Measurements from ENCODE around the gene P2RY8. TPM values are rescaled to one million over a fixed set of nuclear protein-coding genes. Genes with fewer than 3 reads are reported as not detected.
"Not testable (repeated sequence)": the region's sequence is repeated elsewhere in the genome, so short reads cannot be mapped to it uniquely, and the experiment has no call there.

The P2RY8 gene
- total RNA-seq, 1 experiment from 2014 or later: not detected

- no TSS peak for BruUV-seq (replicated peaks)
- Histone ChIP-seq H3K27ac (ENCODE audit: low read depth, low read length, poor library complexity, severe bottlenecking) (no peak overlapping the region), H3K4me1 (ENCODE audit: insufficient read depth, low read length, poor library complexity, severe bottlenecking) (no peaks in the 10 kb centered on the region), H3K4me3 (ENCODE audit: low read depth, low read length, poor library complexity, severe bottlenecking) (no peak overlapping the region), H3K9me3 (ENCODE audit: low read depth, low read length, poor library complexity, severe bottlenecking) (no peaks in the 10 kb centered on the region), H3K27me3 (replicated peaks; ENCODE audit: insufficient read depth, low read depth, low read length, poor library complexity) (no peaks in the 10 kb centered on the region), H3K36me3 (ENCODE audit: insufficient read depth, low read length, poor library complexity, severe bottlenecking) (no peaks in the 10 kb centered on the region)
- intact Hi-C loops (cut with micrococcal nuclease; ENCODE audit: unreplicated experiment): no loop called here
- ChIA-PET CTCF (no interaction called here), POLR2A (ENCODE audit: low non-redundant PET) (no interaction called here)
- no peak for TF ChIP-seq EZH2 (IDR thresholded peaks at IDR 0.05; ENCODE audit: borderline replicate concordance, low read depth, low read length, poor library complexity, severe bottlenecking)
- no peak for TF ChIP-seq CTCF (conservative IDR thresholded peaks at IDR 0.05; ENCODE audit: low read depth, low read length)
- DNase-seq (ENCODE audit: low spot score): no peak
These were observed 43.6 kb downstream of the P2RY8 start for GRCh38 chrX:1493412-1493811.

DNA sequence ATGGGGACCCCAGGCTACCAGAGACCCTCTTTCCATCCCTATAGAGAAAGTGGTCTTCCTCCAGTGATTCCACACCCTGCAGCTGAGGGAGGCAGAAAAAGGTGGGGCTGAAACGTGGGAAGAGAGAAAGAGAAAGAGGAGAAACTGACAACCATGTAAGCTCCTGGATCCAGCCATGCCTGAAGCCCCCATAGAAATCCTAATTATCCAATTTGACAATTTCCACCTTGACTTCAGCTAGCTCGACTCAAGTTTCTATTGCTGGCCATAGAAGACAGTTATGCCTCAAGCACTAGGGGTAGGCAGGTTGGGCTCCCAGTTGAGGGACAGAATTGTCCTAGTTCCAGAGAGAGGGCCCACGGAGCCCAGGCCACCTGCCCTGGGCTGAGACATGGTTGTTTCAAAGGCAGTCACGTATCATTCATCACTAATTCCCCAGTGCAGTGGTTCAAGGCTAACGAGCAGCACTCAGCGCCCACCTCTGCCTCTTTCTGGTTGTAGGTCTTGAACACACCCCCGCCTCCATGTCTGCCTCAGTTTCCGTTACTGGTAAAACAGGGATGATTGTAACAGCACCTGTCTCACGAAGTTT is 44.5 kb downstream of the P2RY8 start:
- no peaks in the 10 kb centered on the region for H3K9me3 ChIP-seq (ENCODE audit: low read depth, low read length, poor library complexity, severe bottlenecking)
- ChIA-PET POLR2A (ENCODE audit: low non-redundant PET) (no interaction called here), CTCF (no interaction called here)
- peak; percentile 11 for DNase-seq (ENCODE audit: low spot score)
- no peaks in the 10 kb centered on the region for H3K4me1 ChIP-seq (ENCODE audit: insufficient read depth, low read length, poor library complexity, severe bottlenecking)
- no peak overlapping the region for H3K27ac ChIP-seq (ENCODE audit: low read depth, low read length, poor library complexity, severe bottlenecking)
- no peak overlapping the region for H3K4me3 ChIP-seq (ENCODE audit: low read depth, low read length, poor library complexity, severe bottlenecking)
- no peaks in the 10 kb centered on the region for H3K36me3 ChIP-seq (ENCODE audit: insufficient read depth, low read length, poor library complexity, severe bottlenecking)
- no peaks in the 10 kb centered on the region for H3K27me3 ChIP-seq (replicated peaks; ENCODE audit: insufficient read depth, low read depth, low read length, poor library complexity)
- intact Hi-C loops (cut with micrococcal nuclease; ENCODE audit: unreplicated experiment): no loop called here
- no TSS peak for BruUV-seq (replicated peaks)
- TF ChIP-seq EZH2 (IDR thresholded peaks at IDR 0.05; ENCODE audit: borderline replicate concordance, low read depth, low read length, poor library complexity, severe bottlenecking): no peak
- TF ChIP-seq CTCF (conservative IDR thresholded peaks at IDR 0.05; ENCODE audit: low read depth, low read length): no peak

DNA sequence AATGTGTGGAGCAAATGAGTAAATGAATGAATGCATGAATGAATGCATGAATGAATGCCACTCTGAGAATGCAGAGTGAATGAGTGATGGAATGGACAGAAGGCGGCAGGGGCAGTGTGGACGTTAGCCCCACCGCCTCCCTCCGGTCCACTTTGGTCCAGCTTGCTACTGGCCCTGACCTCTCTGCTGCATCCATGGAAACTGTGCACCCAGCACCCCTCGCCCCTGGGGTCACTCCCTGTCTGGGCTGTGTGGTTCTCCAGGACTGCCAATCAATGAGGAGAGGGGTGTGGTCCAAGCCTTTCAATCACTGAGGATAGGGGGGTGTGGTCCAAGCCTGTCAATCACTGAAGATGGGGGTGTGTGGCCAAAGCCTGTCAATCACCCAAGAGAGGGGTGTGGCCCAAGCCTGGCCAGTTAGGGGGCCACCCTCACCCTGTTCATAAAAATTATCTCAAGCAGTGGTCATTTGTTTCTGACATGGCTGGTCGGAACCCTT is 45.1 kb downstream of the P2RY8 start:
- DNase-seq (ENCODE audit: low spot score): peak; percentile 72
- Histone ChIP-seq H3K4me3 (ENCODE audit: low read depth, low read length, poor library complexity, severe bottlenecking) (no peak overlapping the region), H3K27me3 (replicated peaks; ENCODE audit: insufficient read depth, low read depth, low read length, poor library complexity) (no peaks in the 10 kb centered on the region), H3K4me1 (ENCODE audit: insufficient read depth, low read length, poor library complexity, severe bottlenecking) (no peaks in the 10 kb centered on the region), H3K36me3 (ENCODE audit: insufficient read depth, low read length, poor library complexity, severe bottlenecking) (no peaks in the 10 kb centered on the region), H3K9me3 (ENCODE audit: low read depth, low read length, poor library complexity, severe bottlenecking) (no peaks in the 10 kb centered on the region), H3K27ac (ENCODE audit: low read depth, low read length, poor library complexity, severe bottlenecking) (no peak overlapping the region)
- no peak for TF ChIP-seq EZH2 (IDR thresholded peaks at IDR 0.05; ENCODE audit: borderline replicate concordance, low read depth, low read length, poor library complexity, severe bottlenecking)
- no peak for TF ChIP-seq CTCF (conservative IDR thresholded peaks at IDR 0.05; ENCODE audit: low read depth, low read length)
- intact Hi-C loops (cut with micrococcal nuclease; ENCODE audit: unreplicated experiment): no loop called here
- ChIA-PET POLR2A (ENCODE audit: low non-redundant PET) (no interaction called here), CTCF (no interaction called here)
- no TSS peak for BruUV-seq (replicated peaks)

GRCh38 chrX:1491248-1491647 is 45.7 kb downstream of the P2RY8 start:
- H3K9me3 ChIP-seq (ENCODE audit: low read depth, low read length, poor library complexity, severe bottlenecking); H3K27me3 ChIP-seq (replicated peaks; ENCODE audit: insufficient read depth, low read depth, low read length, poor library complexity); BruUV-seq (replicated peaks); H3K4me1 ChIP-seq (ENCODE audit: insufficient read depth, low read length, poor library complexity, severe bottlenecking); intact Hi-C loops (cut with micrococcal nuclease; ENCODE audit: unreplicated experiment); DNase-seq (ENCODE audit: low spot score); H3K36me3 ChIP-seq (ENCODE audit: insufficient read depth, low read length, poor library complexity, severe bottlenecking); H3K4me3 ChIP-seq (ENCODE audit: low read depth, low read length, poor library complexity, severe bottlenecking); CTCF ChIA-PET; POLR2A ChIA-PET (ENCODE audit: low non-redundant PET); H3K27ac ChIP-seq (ENCODE audit: low read depth, low read length, poor library complexity, severe bottlenecking): not testable (repeated sequence)

DNA sequence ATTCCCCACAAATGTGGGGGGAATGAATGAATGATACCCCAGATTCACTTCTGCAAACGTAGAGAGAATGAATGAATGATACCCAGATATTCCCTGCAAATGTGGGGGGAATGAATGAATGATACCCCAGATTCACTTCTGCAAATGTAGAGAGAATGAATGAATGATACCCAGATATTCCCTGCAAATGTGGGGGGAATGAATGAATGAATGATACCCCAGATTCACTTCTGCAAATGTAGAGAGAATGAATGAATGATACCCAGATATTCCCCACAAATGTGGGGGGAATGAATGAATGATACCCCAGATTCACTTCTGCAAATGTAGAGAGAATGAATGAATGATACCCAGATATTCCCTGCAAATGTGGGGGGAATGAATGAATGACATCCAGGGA is 46.3 kb downstream of the P2RY8 start:
- H3K4me3 ChIP-seq (ENCODE audit: low read depth, low read length, poor library complexity, severe bottlenecking); BruUV-seq (replicated peaks); POLR2A ChIA-PET (ENCODE audit: low non-redundant PET); H3K36me3 ChIP-seq (ENCODE audit: insufficient read depth, low read length, poor library complexity, severe bottlenecking); H3K9me3 ChIP-seq (ENCODE audit: low read depth, low read length, poor library complexity, severe bottlenecking); intact Hi-C loops (cut with micrococcal nuclease; ENCODE audit: unreplicated experiment); H3K4me1 ChIP-seq (ENCODE audit: insufficient read depth, low read length, poor library complexity, severe bottlenecking); DNase-seq (ENCODE audit: low spot score); H3K27me3 ChIP-seq (replicated peaks; ENCODE audit: insufficient read depth, low read depth, low read length, poor library complexity); H3K27ac ChIP-seq (ENCODE audit: low read depth, low read length, poor library complexity, severe bottlenecking); CTCF ChIA-PET: not testable (repeated sequence)

Measured in A673 (cell line).